ENCODE results near the gene C22orf23.
"Not testable (repeated sequence)": the region's sequence is repeated elsewhere in the genome, so short reads cannot be mapped to it uniquely, and the experiment has no call there.

The C22orf23 gene

GRCh38 chr22:37982151-37982785, 28.9 kb upstream of the C22orf23 start:
- DNase-seq (ENCODE audit: low read depth, low spot score) = no peak

GRCh38 chr22:37981282-37982011, 28.0 kb upstream of the C22orf23 start:
- no peak for DNase-seq (ENCODE audit: low read depth, low spot score)

GRCh38 chr22:37979782-37980181, 26.4 kb upstream of the C22orf23 start:
- no peak for DNase-seq (ENCODE audit: low read depth, low spot score)

- DNase-seq (ENCODE audit: low read depth, low spot score) = no peak
Observed at GRCh38 chr22:37976547-37976946, 23.1 kb upstream of the C22orf23 start.

- not testable (repeated sequence) for DNase-seq (ENCODE audit: low read depth, low spot score)
Observed at GRCh38 chr22:37976022-37976421, 22.6 kb upstream of the C22orf23 start.

- no peak for DNase-seq (ENCODE audit: low read depth, low spot score)
Observed at GRCh38 chr22:37975153-37975552, 21.8 kb upstream of the C22orf23 start.

- DNase-seq (ENCODE audit: low read depth, low spot score) = no peak
Observed at GRCh38 chr22:37973271-37974170, 20.1 kb upstream of the C22orf23 start.

GRCh38 chr22:37972527-37972926, 19.1 kb upstream of the C22orf23 start:
- DNase-seq (ENCODE audit: low read depth, low spot score) = no peak

GRCh38 chr22:37971475-37972434, 18.4 kb upstream of the C22orf23 start:
- DNase-seq (ENCODE audit: low read depth, low spot score) = no peak

- no peak for DNase-seq (ENCODE audit: low read depth, low spot score)
Observed at GRCh38 chr22:37970864-37971263, 17.5 kb upstream of the C22orf23 start.

- no peak for DNase-seq (ENCODE audit: low read depth, low spot score)
Observed at GRCh38 chr22:37968452-37969251, 15.3 kb upstream of the C22orf23 start.

- no peak for DNase-seq (ENCODE audit: low read depth, low spot score)
Observed at GRCh38 chr22:37967637-37968451, 14.4 kb upstream of the C22orf23 start.

GRCh38 chr22:37967147-37967546, 13.7 kb upstream of the C22orf23 start:
- DNase-seq (ENCODE audit: low read depth, low spot score) = no peak

GRCh38 chr22:37965940-37966664, 12.7 kb upstream of the C22orf23 start:
- DNase-seq (ENCODE audit: low read depth, low spot score) = no peak

GRCh38 chr22:37961062-37961461, 7.7 kb upstream of the C22orf23 start:
- no peak for DNase-seq (ENCODE audit: low read depth, low spot score)

- no peak for DNase-seq (ENCODE audit: low read depth, low spot score)
Observed at GRCh38 chr22:37959231-37959825, 5.9 kb upstream of the C22orf23 start.

GRCh38 chr22:37957232-37957631, 3.8 kb upstream of the C22orf23 start:
- DNase-seq (ENCODE audit: low read depth, low spot score) = no peak

GRCh38 chr22:37955825-37956397, 2.5 kb upstream of the C22orf23 start:
- DNase-seq (ENCODE audit: low read depth, low spot score) = not testable (repeated sequence)
